ENCODE measurements around the gene CTU2. TPM values are rescaled to one million over a fixed set of nuclear protein-coding genes. Genes with fewer than 3 reads are reported as not detected.
A peak's percentile ranks its signal among the peaks of the same experiment; 100 is the strongest.

Gene CTU2
- total RNA-seq, 1 donor from 2014 or later = 13.1 TPM

- no peak for DNase-seq
- intact Hi-C loops (cut with micrococcal nuclease) = no loop called here
- no peaks in the 10 kb centered on the region for H3K36me3 ChIP-seq
- peaks cover 93% of the 10 kb centered on the region for H3K27me3 ChIP-seq (ENCODE audit: low read depth)
- TF ChIP-seq CTCF (IDR thresholded peaks at IDR 0.05; ENCODE audit: borderline replicate concordance) = no peak
- peak overlapping the region; percentile 76 for H3K4me3 ChIP-seq
- no peak overlapping the region for H3K27ac ChIP-seq (replicated peaks)
- H3K9me3 ChIP-seq (replicated peaks) = no peaks in the 10 kb centered on the region
- peaks cover 37% of the 10 kb centered on the region for H3K4me1 ChIP-seq
Observed at GRCh38 chr16:88684569-88685155, 21.6 kb upstream of the CTU2 start.

- Histone ChIP-seq H3K27me3 (ENCODE audit: low read depth) (peaks cover 98% of the 10 kb centered on the region), H3K4me3 (peak overlapping the region; percentile 76), H3K9me3 (replicated peaks) (no peaks in the 10 kb centered on the region), H3K36me3 (no peaks in the 10 kb centered on the region), H3K27ac (replicated peaks) (no peak overlapping the region), H3K4me1 (peaks cover 37% of the 10 kb centered on the region)
- DNase-seq = no peak
- intact Hi-C loops (cut with micrococcal nuclease) = no loop called here
- peak; percentile 57 for TF ChIP-seq CTCF (IDR thresholded peaks at IDR 0.05; ENCODE audit: borderline replicate concordance)
Observed at GRCh38 chr16:88685156-88686061, 20.9 kb upstream of the CTU2 start.

GRCh38 chr16:88686062-88686438 lies 20.3 kb upstream of the CTU2 start:
- Histone ChIP-seq H3K36me3 (no peaks in the 10 kb centered on the region), H3K27me3 (ENCODE audit: low read depth) (peaks cover 98% of the 10 kb centered on the region), H3K4me1 (peaks cover 37% of the 10 kb centered on the region), H3K27ac (replicated peaks) (peak overlapping the region; percentile 13), H3K9me3 (replicated peaks) (no peaks in the 10 kb centered on the region), H3K4me3 (peak overlapping the region; percentile 76)
- DNase-seq = no peak
- intact Hi-C loops (cut with micrococcal nuclease) = no loop called here
- TF ChIP-seq CTCF (IDR thresholded peaks at IDR 0.05; ENCODE audit: borderline replicate concordance) = no peak

GRCh38 chr16:88686439-88687253 lies 19.7 kb upstream of the CTU2 start, which contains the start of gene SNAI3:
TSS of gene SNAI3 (minus strand) at chr16:88686507. CDS start at chr16:88686406, 101 bp downstream.
- peak within 1 kb of the TSS; percentile 13 for H3K27ac ChIP-seq (replicated peaks)
- H3K4me3 ChIP-seq = peak within 1 kb of the TSS; percentile 76
- H3K9me3 ChIP-seq (replicated peaks) = no peaks in the 10 kb centered on the region

More at GRCh38 chr16:88686439-88687253, 19.7 kb upstream of the CTU2 start, which contains the start of gene SNAI3:
- intact Hi-C loops (cut with micrococcal nuclease) = no loop called here
- no peaks in the 10 kb centered on the region for H3K36me3 ChIP-seq
- no peak for TF ChIP-seq CTCF (IDR thresholded peaks at IDR 0.05; ENCODE audit: borderline replicate concordance)
- peaks cover 98% of the 10 kb centered on the region for H3K27me3 ChIP-seq (ENCODE audit: low read depth)
- H3K4me1 ChIP-seq = peaks cover 37% of the 10 kb centered on the region
- DNase-seq = peak; percentile 85

Measured in left ventricle myocardium inferior (tissue), 1 donor.